ENCODE data around the gene CLEC18B. TPM values are rescaled to one million over a fixed set of nuclear protein-coding genes. Genes with fewer than 3 reads are reported as not detected.
"Not testable (repeated sequence)": the region's sequence is repeated elsewhere in the genome, so short reads cannot be mapped to it uniquely, and the experiment has no call there.

CLEC18B gene
- polyA plus RNA-seq, 6 donors from 2014 or later, result not detected

DNA sequence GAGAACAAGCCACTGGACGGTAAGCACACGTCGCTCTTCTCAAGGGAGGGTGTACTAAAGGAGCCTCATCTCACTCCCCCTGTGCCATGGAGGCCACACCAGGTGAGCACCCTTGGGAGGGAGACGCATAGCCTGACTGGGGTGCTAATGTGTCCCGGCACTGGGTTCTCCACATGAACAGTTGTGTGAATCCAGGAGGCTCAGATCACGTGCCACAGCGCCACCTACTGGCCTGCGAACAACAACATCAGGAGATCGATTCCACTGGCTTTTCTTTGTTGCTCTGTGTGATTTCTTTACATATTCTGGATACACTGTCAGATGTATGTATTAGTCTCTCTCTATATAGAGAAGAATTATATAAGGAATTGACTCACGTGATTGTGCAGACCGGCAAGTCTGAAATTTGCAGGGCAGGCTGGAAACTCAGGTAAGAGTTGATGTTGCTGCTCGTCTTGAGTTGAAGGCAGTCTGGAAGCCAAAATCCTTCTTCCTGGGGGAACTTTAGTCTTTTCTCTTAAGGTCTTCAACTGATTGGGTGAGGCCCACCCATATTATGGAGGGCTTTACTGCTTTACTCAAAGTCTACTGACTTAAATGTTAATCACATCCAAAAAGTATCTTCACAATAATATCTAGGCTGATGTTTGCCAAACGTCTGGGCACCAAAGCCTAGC, 8.9 kb upstream of the CLEC18B start:
- not testable (repeated sequence) for H3K4me3 Mint-ChIP-seq, H3K4me1 Mint-ChIP-seq, H3K36me3 Mint-ChIP-seq, H3K9me3 Mint-ChIP-seq, H3K27me3 Mint-ChIP-seq
- peak; percentile 33 for DNase-seq
- ATAC-seq (ENCODE audit: low read depth in 2 of 2), result peak; percentile 54 to 86
- peak overlapping the region in 1 of 6 donors; percentile 78 for H3K27ac Mint-ChIP-seq

DNA sequence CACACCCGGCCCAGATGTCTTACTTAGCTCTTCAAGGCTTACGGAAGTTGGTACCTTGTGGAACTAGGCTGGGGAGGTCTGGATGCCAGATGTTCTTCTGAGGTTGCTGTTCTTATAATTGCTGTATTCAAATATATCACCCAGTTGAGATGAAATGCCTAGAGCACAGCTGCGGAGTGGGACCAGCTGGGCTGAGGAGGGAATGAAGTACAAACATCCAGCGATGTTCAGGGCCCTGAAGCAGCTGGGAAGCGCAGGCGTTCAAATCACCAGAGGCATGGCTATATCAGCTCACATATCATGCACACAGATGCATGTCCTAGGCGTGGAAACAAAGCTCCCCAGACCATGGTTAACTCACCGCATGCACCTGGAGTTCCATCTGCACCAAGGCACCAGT, 7.2 kb upstream of the CLEC18B start:
- not testable (repeated sequence) for DNase-seq

DNA sequence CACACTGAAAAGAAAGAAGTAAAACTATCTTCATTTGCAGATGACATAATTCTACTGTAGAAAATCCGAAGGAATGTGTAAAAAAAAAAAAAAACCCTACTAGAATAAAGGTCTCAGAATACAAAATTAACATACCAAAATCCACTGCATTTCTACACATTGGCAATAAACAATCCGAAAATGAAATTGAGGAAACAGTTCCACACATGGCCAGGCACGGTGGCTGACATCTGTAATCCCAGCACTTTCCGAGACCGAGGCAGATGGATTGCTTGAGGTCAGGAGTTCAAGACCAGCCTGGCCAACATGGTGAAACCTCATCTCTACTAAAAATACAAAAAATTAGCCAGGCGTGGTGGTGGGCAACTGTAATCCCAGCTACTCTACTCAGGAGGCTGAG, 4.5 kb upstream of the CLEC18B start:
- not testable (repeated sequence) for H3K27ac Mint-ChIP-seq; H3K4me3 Mint-ChIP-seq; H3K36me3 Mint-ChIP-seq; DNase-seq; H3K9me3 Mint-ChIP-seq; H3K27me3 Mint-ChIP-seq; ATAC-seq (ENCODE audit: low read depth in 2 of 2); H3K4me1 Mint-ChIP-seq

More for the DNA sequence above, 7.2 kb upstream of the CLEC18B start:
- H3K9me3 Mint-ChIP-seq; H3K27me3 Mint-ChIP-seq; H3K4me1 Mint-ChIP-seq; H3K36me3 Mint-ChIP-seq; ATAC-seq (ENCODE audit: low read depth in 2 of 2); H3K27ac Mint-ChIP-seq; H3K4me3 Mint-ChIP-seq: not testable (repeated sequence)

DNA sequence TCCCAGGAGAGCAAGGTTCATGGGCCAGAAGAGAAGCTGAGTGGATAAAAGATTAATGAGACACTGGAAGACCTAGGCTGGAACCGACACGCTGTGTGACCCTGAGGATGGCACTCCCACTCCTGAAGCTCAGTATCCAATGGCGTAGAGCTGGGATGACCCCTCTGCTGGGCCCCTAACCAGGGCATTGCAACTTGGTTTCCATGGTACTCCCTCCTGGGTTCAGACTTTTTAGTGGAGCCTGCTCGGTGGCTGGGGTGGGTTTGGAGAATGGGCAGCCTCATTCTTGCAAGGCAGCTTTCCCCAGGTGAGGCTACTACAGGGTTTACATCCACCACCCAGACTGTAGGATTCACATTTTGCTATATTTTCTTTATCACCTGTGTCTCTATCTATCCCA, 2.4 kb upstream of the CLEC18B start:
- H3K27ac Mint-ChIP-seq; H3K4me3 Mint-ChIP-seq; H3K36me3 Mint-ChIP-seq; ATAC-seq (ENCODE audit: low read depth in 2 of 2); H3K4me1 Mint-ChIP-seq; DNase-seq; H3K9me3 Mint-ChIP-seq; H3K27me3 Mint-ChIP-seq: not testable (repeated sequence)

DNA sequence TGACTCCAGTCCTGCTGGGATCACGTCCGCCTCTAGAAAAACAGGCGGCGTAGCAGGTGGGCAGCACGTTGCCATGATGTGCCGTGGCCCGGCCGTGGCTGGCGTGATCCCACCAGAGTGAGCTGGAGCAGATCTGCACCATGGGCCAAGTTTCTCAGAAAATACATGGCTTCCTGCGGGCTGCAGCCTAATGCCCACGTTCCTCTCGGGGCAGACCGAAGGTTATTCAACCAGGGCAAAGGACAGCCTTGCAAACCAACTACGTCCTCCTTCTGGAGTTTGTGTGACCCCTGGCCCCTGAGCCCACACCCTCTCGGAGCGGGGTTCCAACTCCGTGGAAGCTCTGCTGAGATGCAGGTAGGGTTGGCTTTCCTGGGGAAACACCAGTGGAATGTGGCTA, 808 bp upstream of the CLEC18B start:
- not testable (repeated sequence) for H3K9me3 Mint-ChIP-seq; H3K27me3 Mint-ChIP-seq; H3K4me1 Mint-ChIP-seq; H3K27ac Mint-ChIP-seq; H3K4me3 Mint-ChIP-seq; DNase-seq; ATAC-seq (ENCODE audit: low read depth in 2 of 2); H3K36me3 Mint-ChIP-seq

DNA sequence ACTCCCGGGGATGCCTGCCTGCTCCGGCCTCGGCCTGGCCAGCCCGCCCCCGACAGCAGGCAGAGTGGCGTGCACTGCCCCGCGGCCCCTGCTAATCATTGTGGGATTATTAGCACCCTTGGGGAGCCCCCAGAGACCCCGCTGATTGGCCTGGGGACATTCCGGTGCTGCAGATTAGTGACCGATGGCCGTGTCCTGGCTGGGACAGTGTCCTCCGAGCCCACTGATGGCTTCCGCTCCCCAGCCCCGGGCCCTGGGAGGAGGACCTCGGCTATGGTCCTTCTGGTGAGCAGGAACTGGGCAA, 156 bp upstream of the CLEC18B start:
- not testable (repeated sequence) for H3K4me1 Mint-ChIP-seq; H3K27me3 Mint-ChIP-seq; H3K4me3 Mint-ChIP-seq; ATAC-seq (ENCODE audit: low read depth in 2 of 2); H3K27ac Mint-ChIP-seq; H3K36me3 Mint-ChIP-seq; H3K9me3 Mint-ChIP-seq; DNase-seq

DNA sequence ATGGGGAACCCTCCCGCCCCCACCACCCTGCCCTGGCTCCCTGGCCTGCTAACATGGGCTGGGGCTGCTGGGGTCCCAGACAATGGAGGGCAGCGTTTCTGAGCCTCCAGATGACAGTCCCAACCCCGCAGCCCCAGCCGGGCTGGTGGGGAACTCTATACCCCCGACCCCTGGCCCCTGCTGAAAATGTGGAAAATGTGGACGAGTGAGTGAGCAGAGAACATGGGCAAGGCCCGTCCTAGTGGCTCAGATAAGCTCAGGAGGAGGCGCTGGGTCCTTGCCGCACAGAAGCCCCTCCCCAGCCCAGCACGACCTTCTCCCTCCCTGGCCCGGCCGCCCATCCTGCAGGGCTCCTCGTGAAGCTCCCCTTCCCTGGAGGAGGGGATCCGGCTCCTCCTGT, 1.5 kb downstream of the CLEC18B start:
- H3K4me3 Mint-ChIP-seq; DNase-seq; H3K4me1 Mint-ChIP-seq; H3K27me3 Mint-ChIP-seq; H3K27ac Mint-ChIP-seq; H3K9me3 Mint-ChIP-seq; ATAC-seq (ENCODE audit: low read depth in 2 of 2); H3K36me3 Mint-ChIP-seq: not testable (repeated sequence)

DNA sequence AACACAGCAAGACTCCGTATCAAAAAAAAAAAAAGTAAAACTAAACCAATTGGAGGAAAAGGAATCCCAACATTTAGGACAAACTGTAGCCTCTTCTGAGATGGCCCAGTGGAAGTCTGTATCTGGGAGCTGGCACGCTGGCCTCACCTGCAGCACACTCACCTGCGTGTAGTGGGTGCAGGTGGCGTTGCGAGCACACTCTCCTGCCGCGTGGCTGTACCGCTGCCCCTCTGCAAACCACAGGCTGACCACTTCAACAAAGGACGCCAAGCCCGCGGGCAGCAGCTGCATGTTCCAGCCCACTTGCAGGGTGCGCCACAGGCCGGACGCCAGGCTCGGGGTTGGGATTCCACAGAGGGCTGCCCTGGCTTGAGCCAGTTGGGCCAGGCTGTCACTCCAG, 3.4 kb downstream of the CLEC18B start:
- H3K9me3 Mint-ChIP-seq; DNase-seq; H3K4me3 Mint-ChIP-seq; ATAC-seq (ENCODE audit: low read depth in 2 of 2); H3K36me3 Mint-ChIP-seq; H3K27ac Mint-ChIP-seq; H3K4me1 Mint-ChIP-seq; H3K27me3 Mint-ChIP-seq: not testable (repeated sequence)

DNA sequence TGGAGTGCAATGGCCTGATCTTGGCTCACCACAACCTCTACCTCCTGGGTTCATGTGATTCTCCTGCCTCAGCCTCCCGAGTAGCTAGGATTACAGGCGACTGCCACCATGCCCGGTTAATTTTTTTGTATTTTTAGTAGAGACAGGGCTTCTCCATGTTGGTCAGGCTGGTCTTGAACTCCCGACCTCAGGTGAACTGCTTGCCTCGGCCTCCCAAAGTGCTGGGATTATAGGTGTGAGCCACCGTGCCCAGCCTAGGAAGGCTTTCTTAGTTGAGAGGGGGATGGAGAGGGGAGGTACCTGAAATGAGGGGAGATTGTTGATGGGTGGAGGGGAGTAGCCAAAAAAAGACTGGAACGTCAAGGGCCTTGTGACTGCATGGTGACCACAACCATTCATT, 7.4 kb downstream of the CLEC18B start:
- ATAC-seq (ENCODE audit: low read depth in 2 of 2); H3K36me3 Mint-ChIP-seq; H3K9me3 Mint-ChIP-seq; H3K4me3 Mint-ChIP-seq; H3K27me3 Mint-ChIP-seq; H3K4me1 Mint-ChIP-seq; DNase-seq: not testable (repeated sequence)
- peak overlapping the region in 1 of 6 donors; percentile 76 for H3K27ac Mint-ChIP-seq

DNA sequence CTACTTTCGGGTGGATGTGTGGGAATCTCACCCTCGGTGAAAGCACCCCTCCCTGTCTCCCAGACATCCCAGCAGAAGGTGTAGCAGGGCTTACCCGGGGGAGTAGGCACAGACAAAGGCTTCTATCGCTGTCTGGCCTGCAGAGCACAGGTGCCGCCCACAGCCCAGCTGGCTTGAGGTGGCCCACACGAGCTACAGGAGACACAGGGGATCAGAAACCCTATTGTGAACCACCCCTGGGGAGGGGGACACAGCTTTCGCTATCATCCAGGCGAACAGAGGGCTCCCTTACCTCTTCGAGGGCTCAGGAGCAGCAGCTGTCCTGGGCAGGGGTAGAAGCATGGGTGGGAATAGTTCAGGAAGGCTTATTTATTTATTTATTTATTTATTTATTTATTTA, 7.8 kb downstream of the CLEC18B start:
- not testable (repeated sequence) for H3K4me1 Mint-ChIP-seq; DNase-seq; H3K4me3 Mint-ChIP-seq; H3K36me3 Mint-ChIP-seq; ATAC-seq (ENCODE audit: low read depth in 2 of 2); H3K27me3 Mint-ChIP-seq; H3K9me3 Mint-ChIP-seq; H3K27ac Mint-ChIP-seq

DNA sequence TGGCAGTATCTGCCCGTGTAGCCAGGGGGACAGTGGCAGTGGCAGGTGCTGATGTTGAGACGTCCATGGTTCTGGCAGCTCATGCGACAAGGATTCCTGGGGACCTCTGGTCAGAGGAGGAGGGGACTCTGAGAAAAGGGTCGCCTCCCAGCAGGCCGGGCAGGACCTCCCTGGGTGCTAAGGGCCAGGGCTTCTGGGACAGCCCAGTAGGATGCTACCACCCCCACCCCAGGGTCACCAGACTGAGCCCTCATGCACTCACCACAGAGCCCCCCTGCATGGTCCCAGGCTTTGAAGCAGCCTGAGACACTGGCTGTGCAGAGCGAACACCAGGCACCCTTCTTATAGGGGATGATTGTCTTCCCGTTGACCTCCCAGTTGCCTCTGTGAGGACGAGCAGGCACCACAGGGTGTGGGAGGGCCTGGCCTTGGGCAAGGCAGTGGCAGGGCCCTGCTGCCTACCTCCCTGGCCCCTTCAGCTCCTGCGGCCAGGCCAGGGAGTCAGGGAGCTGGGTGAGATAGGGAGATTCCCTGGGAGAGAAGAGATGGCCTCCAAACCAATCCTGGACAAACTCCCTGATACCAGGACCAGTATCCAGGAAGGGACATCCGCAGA, 8.4 kb downstream of the CLEC18B start:
- ATAC-seq (ENCODE audit: low read depth in 2 of 2); H3K36me3 Mint-ChIP-seq; H3K9me3 Mint-ChIP-seq; H3K27ac Mint-ChIP-seq; H3K4me1 Mint-ChIP-seq; H3K4me3 Mint-ChIP-seq; H3K27me3 Mint-ChIP-seq; DNase-seq: not testable (repeated sequence)

DNA sequence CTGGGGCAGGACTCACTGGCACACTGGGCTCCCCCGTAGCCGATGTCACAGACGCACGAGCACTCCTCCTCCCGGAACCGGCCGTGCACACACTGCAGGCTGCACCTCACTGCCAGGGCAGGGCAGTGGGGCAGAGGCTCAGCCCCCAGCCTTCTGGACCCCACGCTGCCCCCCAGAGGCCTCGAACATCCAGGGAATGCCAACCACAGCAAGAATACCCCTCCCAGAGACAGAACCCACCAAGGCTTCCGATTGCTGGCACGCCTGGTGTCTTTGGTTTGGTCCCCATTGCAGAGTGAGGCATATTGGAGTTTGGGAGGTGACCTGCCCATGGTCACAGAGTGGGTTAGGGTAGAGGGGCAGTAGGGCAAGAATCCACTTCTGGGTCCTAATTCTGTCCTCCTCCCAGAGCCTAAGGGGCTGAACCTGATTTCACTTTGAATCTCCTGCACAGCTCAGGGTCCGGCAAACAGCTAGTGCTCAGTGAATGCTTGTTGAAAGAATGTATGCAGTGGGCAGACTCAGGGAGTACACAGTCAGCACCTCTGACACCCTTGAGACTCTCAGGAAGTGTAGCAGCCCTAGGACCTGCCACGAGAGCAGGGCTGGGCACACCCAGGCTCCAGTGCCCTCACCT, 9.0 kb downstream of the CLEC18B start:
- H3K27me3 Mint-ChIP-seq; H3K27ac Mint-ChIP-seq; H3K4me1 Mint-ChIP-seq; H3K4me3 Mint-ChIP-seq; H3K9me3 Mint-ChIP-seq; H3K36me3 Mint-ChIP-seq; DNase-seq; ATAC-seq (ENCODE audit: low read depth in 2 of 2): not testable (repeated sequence)

DNA sequence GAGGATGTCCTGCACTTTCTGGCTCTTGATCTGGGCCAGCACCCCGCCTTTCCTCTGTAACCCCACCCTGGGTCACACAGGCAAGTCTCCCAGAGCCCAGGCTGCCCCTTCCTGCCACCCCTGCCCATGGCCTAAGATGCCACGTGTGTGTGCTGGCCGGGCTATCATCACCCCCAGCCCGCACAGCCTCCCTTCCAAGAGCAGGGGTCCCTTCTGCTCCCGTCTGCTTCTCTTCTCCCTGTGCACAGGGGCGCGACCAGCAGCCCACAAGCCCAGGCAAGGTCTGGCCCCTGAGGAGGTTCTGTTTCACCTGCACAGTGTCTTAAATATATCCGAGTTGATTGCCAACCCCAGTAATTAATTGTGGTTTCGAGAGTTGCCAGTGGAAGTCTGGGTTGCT, 10.3 kb downstream of the CLEC18B start:
- H3K4me3 Mint-ChIP-seq; H3K27me3 Mint-ChIP-seq; H3K4me1 Mint-ChIP-seq; H3K9me3 Mint-ChIP-seq; DNase-seq; H3K27ac Mint-ChIP-seq; H3K36me3 Mint-ChIP-seq; ATAC-seq (ENCODE audit: low read depth in 2 of 2): not testable (repeated sequence)

DNA sequence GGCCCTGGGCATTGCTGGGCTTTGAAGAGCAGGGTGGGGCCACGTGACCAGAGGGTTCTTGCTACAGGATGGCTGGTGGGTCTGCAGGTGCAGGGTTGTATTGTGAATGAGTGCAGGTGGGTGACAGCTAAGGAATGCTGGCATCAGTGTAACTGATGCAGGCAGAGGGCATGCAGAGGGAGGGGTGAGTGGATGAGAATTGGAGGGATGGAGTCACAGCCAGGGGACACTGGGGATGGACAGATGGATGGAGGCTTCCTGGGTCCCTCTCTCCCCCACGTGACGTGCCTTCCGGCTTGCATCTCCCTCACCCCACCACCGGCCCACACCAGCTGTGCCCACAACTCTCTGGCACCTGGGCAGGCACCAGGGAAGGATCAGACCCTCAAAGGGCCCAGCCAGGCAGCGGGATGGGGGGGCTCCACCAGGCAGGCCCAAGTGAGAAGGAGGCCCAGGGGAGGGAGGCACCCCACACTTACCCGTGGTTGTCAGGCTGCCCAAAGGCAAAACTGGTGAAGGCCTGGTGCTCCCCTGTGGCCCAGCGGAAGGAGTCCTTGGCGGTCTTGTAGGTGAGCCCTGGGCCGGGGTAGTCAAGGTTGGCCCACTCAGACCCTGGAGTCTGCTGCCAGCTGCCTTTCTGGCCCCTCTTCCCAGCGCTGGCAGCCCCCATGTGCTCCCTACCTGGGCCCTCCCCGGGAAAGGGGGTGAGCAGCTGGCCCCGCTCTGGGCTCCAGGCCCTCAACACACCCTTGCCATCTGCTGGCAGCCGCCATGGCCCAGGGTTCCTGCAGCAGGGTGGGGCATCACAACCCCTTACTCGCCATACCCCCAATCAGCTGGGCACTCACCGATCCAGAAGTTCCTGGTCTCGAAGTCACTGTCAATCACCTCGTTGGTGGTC, 11.0 kb downstream of the CLEC18B start:
- not testable (repeated sequence) for H3K36me3 Mint-ChIP-seq; H3K27ac Mint-ChIP-seq; DNase-seq; H3K4me1 Mint-ChIP-seq; ATAC-seq (ENCODE audit: low read depth in 2 of 2); H3K9me3 Mint-ChIP-seq; H3K4me3 Mint-ChIP-seq; H3K27me3 Mint-ChIP-seq
